K562 (cell line): ENCODE results near the gene AHSG. TPM values are rescaled to one million over a fixed set of nuclear protein-coding genes. Genes with fewer than 3 reads are reported as not detected.

Experiments used
- SIN3A ChIP-seq, 2 experiments: fragments of 150-350 bp in 1 of 2; IDR thresholded peaks; 2 replicates each; pipeline ENCODE4 v1.6.1; 2011 to 2016; ENCODE audit warnings: borderline replicate concordance in 2 of 2, low read depth in 2 of 2, low read length in 2 of 2, mild to moderate bottlenecking in 2 of 2, moderate library complexity in 2 of 2; ENCODE audit not compliant: control insufficient read depth in 1 of 2
- SMARCA4 ChIP-seq: fragments of 450-650 bp; IDR thresholded peaks from 2 replicates; pipeline ENCODE4 v1.6.1; 2016
- polyA plus RNA-seq, 8 experiments: library from polyadenylated mRNA; depleted of rRNA in 4 of 8; stranded (reverse) in 5 of 8; unstranded in 3 of 8; fragments of >200 nt; fragmentation: Nextera tagmentation in 2 of 8; fragmentation: Illumina TruSeq in 1 of 8; extraction: Ambion mirVana in 2 of 8; extraction: Trizol in 1 of 8; gene quantifications; 2 replicates each; pipeline versions ENCODE4 v1.2.1 to v1.2.3, GENCODE V29; 2011 to 2014; ENCODE audit warnings: inconsistent platforms in 1 of 8, missing spikeins in 1 of 8
- total RNA-seq, 7 experiments: library from RNA; depleted of rRNA in 6 of 7; stranded (reverse); fragments of >200 nt in 6 of 7; fragmentation: Illumina TruSeq in 2 of 7; extraction: Trizol in 2 of 7; gene quantifications; 2 replicates each; pipeline versions ENCODE4 v1.2.1 to v1.2.3, GENCODE V29; 2011 to 2021; ENCODE audit warnings: low replicate concordance in 1 of 7
- TF ChIP-seq, protein P1 (sequence below), 2 experiments: IDR thresholded peaks in 1 of 2; conservative IDR thresholded peaks in 1 of 2; 2 replicates each; pipeline ENCODE4 v1.6.1; 2016; ENCODE audit warnings: low read depth in 2 of 2, mild to moderate bottlenecking in 1 of 2, missing compliant biosample characterization in 1 of 2, missing genetic modification characterization in 1 of 2, moderate library complexity in 1 of 2
- TF ChIP-seq, protein P2 (sequence below), 2 experiments: fragments of 450-650 bp; conservative IDR thresholded peaks; 2 replicates each; pipeline ENCODE4 v1.6.1; 2017; ENCODE audit warnings: mild to moderate bottlenecking in 2 of 2, moderate library complexity in 2 of 2

The AHSG gene
- total and polyA plus RNA-seq, 9 of the 15 experiments (the other 6 are each of a cell fraction or from before 2014, with no cell fraction given) = 0.69 TPM; not detected in 8

DNA sequence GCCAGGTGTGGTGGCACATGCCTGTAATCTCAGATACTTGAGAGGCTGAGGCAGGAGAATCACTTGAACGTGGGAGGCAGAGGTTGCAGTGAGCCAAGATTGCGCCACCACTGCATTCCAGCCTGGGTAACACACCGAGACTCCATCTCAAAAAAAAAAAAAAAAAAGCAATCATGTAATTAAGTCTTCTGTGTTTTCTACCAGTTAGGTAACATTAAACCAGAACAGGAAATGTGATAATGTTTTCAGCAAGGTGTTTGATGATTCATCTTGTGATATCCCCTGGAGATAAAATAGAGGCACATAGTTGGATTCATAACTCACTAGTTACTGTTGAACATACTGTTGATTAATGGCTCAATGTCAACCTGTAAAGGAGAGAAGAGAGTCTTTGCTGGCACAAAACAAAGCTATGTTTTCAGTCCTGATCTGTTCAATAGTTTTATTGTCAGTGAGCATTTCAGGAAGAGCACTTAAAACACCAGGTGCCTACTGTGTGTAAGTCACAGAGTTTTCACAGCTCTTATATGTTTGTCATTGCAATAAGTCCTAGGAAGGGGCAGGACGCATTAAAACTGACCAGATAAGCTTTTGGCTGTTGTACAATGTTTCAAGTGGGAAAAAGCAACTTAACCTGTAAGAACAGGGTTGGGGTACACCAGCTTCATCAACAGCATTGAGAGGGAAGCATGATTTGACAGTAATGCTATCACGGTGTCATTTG, 22.8 kb upstream of the AHSG start (continued):
- TF ChIP-seq SIN3A (IDR thresholded peaks at IDR 0.05; ENCODE audit: borderline replicate concordance in 2 of 2, control insufficient read depth in 1 of 2, low read depth in 2 of 2, low read length in 2 of 2) = no peak
- TF ChIP-seq, protein P1, sequence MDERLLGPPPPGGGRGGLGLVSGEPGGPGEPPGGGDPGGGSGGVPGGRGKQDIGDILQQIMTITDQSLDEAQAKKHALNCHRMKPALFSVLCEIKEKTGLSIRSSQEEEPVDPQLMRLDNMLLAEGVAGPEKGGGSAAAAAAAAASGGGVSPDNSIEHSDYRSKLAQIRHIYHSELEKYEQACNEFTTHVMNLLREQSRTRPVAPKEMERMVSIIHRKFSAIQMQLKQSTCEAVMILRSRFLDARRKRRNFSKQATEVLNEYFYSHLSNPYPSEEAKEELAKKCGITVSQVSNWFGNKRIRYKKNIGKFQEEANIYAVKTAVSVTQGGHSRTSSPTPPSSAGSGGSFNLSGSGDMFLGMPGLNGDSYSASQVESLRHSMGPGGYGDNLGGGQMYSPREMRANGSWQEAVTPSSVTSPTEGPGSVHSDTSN (CRISPR knock-in tag; IDR thresholded peaks at IDR 0.05; ENCODE audit: low read depth) = no peak
- TF ChIP-seq, protein P1 (tag; conservative IDR thresholded peaks at IDR 0.05; ENCODE audit: low read depth) = peak; percentile 47; the same call in 1 of the 2 replicates
- TF ChIP-seq SMARCA4 = peak; percentile 56; the same call in 1 of the 2 replicates
- TF ChIP-seq, protein P2, sequence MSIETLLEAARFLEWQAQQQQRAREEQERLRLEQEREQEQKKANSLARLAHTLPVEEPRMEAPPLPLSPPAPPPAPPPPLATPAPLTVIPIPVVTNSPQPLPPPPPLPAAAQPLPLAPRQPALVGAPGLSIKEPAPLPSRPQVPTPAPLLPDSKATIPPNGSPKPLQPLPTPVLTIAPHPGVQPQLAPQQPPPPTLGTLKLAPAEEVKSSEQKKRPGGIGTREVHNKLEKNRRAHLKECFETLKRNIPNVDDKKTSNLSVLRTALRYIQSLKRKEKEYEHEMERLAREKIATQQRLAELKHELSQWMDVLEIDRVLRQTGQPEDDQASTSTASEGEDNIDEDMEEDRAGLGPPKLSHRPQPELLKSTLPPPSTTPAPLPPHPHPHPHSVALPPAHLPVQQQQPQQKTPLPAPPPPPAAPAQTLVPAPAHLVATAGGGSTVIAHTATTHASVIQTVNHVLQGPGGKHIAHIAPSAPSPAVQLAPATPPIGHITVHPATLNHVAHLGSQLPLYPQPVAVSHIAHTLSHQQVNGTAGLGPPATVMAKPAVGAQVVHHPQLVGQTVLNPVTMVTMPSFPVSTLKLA (conservative IDR thresholded peaks at IDR 0.05) = no peak
- TF ChIP-seq, all 486 proteins: peak for 18
